GM19397 (cell line): ENCODE results near the gene TMED4.

ENCODE experiments used
- ATAC-seq: cut with Tn5 transposase; IDR thresholded peaks from one replicate; pipeline ENCODE4 v1.9.1; 2021; ENCODE audit warnings: mild to moderate bottlenecking, moderate library complexity; ENCODE audit not compliant: unreplicated experiment

Gene TMED4

DNA sequence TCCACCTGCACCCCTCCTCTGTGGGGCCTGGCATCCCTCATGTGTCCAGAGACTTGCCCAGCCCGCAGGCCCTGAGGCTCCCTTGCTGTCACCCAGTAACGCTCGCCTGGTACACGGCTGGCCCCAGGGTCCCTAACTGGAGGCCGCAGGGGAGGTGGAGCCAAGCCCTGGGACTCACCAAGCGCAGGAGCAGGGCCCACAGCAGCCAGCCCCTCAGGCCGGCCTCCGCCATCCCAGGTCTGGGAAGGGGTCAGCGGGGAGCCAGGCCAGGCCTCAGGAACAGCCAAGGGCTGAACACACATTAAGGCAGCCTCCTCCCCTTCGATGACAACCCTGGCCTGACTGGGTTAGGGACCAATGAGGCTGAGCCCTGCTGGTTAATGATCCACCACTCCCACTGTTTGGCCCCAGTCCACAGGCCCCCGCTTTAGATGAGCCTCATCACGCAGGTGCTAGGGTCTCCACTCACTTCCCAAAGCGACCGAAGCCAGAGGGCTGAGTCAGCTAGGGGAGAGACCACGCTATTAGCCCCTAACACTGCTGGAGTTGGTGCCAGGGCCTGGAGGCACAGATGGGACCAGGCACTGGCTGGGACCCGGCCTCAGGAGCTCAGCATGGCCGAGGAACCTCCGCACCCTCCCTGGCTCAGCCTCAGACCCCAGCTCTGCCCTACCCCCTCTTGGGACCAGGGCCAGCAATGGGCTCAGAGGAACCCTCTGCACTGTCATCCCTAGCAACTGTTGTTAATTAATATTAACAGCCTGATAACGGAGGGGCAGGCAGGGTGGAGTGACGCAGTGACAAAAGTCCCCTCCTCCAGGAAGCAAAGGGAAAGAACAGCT, 40.8 kb downstream of the TMED4 start, which contains the start of gene NPC1L1:
NPC1L1 (minus strand) TSS at position 303 of the 842 bp plus-strand sequence; CDS start at position 232, 71 bp downstream.
- ATAC-seq = no peak

DNA sequence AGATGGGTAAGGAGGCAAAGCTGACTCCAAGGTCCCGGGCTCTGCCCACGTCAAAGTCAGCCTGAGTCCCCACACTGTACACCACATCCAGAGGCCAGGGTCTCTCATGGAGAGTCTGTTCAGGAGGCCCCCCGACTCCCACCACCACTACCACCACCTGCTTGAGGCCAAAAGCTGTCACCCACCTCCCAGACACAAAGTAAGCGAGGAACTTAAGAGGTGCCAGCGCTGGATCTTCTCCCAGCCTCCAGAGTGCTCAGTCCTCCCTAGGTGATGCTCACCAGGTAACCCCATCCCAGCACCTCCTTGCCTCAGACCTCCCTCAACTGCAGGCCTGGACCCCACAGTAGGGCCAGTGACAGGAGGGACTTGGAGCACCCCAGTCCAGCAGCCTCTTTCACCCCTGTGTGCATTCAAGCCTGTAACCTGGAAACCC, 41.4 kb downstream of the TMED4 start:
- no peak for ATAC-seq

DNA sequence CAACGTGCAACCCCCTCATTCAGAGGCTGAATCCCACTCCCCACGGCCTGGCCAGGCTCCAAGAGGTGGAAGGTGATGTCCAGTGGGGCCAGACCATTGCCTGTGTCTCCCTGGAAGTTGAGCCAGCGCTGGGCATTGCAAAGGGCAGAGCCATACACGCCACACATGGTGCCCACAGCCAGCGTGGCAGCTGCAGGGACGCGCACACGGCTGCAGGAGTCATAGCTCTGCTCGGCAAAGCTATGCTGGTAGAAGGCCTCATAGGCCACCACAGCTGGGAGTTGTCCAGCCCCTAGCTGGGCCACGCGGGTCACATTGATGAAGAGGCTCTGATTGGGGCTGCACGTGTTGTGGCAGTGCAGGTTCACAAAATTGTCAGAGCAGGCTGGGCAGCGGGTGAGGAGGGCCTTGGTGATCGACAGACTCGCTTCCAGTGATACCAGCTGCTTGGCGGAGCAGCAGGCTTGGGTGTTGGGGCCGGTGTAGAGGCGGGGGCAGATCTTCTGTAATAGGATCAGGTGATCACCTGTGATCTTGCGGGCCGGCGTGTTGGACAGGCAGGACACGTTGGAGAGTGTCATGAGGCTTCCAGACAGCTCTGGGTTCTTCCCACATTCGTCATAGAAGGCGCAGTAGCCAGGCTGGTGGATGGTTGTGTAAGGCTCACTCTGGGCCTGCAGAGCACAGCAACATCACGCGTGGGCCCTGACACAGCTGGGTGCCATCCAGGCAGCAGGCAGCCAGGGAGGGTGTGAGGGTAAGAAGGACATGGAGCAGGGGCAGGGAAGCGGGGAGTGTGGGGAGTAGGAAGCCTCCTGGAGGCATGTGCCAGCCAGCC, 42.1 kb downstream of the TMED4 start:
- no peak for ATAC-seq

DNA sequence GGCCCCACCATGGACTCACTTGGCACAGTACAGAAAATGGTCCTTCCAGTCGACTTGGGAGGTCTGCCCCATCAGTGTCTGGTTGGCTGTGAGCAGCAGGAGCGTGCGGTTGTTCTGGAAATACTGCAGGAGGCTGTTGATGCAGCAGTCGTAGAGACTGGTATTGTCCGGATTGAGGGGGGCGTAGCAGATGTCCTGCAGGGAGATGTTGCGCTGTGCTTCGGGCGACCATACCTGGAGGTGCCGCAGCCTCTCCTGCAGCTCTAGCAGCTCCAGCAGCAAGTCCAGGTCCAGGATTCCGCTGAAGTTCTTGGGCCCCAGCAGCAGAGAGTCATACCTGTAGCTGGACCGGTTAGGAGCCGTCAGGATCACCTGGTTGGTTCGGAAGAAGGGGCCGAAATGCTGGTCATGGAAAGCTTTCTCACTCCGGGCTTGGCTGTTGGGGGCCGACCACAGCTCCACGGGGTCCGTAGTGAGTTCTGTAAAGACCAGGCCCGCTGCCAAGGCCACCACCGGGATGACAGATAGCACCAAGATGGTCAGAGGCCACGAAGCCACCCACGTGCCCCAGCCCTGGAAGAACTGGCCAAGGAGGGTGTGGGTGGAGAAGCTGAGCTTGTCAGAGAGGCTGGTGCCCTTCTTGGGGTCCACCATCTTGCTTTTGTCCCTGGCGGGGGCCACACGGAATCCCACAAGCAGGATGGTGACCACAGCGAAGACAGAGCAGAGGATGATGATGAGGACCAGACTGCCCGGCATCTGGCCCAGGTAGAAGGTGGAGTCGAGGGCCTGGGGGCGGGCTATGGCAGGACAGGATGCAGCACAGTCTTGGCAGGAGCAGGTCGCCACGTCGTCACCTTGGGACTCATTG, 43.0 kb downstream of the TMED4 start:
- ATAC-seq = no peak

DNA sequence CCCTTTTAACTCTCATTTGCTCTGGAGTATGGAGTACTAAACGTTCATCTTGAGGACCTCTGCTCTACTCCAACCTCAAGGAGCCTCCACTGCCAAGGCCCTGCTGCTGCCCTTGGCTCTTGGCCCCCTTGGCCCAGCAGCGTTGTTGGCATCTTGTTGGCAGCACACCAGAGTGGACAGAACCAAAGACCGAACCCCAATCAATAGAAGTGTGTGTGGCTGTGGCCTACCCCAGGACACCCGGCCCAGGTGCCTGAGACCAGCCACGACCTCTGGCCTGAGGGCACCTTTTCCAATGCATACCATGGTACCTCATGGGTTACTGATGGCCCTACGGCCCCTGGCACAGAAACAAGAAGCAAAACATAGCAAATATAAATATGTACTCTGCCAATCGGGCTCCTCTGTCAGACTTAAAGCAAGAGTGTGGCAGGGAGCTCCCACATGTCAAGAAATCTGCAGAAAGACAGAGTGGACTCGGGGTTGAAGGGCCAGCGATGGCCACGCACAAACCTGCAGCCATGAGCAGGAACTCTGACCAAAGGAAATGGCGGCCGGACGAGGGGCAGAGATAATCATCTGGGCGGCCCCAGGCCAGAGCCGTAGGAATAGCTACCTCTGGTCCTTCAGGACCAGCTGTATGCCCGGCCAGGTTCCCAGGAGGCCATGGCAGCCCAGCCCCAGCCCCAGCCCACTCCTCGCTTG, 43.8 kb downstream of the TMED4 start:
- ATAC-seq = no peak

DNA sequence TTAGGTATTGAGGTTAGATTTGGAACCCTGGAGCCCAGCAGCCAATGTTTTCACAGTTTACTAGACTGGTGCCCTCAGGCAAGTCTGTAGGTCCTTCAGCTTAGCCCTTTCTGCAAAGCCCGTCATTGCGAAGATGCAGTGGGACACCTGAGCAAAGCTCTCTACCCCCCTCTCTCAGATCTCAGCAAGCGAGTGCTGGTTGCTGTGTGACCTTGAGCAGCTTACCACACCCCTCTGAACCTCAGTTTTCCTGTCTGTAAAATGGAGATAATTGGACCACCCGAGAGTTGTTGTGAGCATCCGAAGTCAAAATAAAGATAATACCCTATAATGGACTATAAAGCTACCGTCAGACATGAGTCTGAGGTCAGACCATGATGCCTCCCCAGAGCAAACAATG, 44.6 kb downstream of the TMED4 start:
- no peak for ATAC-seq

DNA sequence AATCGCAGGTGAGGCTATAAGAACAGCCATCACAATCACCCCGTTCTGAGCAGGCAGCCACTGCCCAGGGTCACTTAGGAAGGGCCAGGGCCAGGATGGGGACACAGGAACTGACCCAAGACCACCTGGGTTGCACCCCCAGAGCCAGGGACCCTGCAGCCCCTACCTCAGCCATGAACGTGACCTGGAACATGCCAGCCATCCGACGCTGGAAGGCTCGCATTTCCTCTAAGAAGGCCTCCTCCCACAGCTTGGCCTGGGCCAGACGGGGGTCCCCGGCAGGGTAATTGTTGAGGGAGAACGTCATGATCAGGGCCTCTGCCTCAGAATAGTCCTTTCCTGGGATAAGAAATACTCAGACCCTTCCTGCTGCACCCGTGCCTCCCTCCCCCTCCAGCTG, 45.9 kb downstream of the TMED4 start:
- no peak for ATAC-seq

DNA sequence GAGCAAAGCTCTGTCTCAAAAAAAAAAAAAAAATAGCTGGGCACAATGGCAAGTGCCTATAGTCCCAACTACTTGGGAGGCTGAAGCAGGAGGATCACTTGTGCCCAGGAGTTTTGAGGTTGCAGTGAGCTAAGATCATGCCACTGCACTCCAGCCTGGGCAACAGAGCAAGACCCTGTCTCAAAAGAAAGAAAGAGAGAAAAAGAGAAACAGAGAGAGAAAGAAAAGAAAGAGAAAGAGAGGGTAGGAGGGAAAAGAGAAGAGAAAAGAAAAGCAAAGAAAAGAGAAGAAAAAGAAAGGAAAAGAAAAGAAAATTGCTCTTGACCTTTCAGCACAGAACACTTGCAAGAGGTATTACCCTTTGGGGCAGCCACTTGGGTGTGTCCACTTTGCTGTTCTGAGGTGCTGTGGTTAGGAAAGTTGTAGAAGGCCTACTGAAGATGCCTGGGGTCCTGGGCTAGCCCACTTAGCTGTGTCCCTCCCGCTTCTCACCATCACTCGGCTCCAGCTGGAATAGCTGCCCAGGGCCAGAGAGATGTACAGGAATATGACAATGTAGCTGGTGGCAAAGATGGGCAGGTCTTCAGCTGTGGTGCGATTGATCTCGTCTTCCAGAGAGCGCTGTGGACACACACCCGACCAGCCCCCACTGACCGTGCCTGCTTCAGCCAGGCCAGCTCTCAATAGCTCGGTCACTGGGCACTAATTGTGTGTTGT, 46.5 kb downstream of the TMED4 start:
- ATAC-seq = no peak

DNA sequence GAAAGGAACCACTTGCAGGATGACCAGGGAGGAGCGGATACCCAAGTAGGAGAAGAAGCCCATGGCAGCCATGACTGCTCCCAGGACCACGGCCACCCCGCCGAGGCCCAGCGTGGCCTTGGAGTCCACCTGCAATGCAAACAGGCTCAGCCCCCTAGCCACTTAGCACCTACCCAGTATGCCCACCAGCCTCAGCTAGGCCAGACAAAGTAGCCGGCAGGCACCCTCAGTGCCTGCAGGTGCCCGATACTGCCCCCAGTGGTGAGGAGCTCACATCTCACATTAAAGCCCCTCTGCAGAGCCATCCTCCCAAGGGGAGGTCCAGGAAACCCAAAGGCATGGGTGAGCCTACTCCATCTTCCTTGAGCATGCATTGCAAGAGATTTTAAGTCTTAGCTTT, 47.5 kb downstream of the TMED4 start:
- ATAC-seq = no peak

DNA sequence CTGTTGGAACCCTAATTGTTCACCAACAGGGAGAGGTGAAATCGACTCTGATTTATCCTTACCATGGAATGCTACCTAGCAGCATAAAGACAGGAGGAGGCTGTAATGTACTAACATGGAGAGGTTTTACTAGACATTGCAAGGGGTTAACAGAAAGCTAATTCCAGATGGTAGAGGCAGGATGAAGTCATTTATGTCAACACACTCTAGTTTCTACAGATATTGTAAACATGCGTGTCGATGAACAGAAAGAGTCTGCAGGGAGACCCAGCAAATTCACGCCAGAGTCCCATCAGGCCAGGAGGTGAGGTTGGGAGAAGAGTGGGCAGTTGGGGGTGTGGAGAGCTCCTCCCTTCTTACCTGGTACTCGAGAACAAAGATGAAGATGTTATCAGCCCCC, 47.9 kb downstream of the TMED4 start:
- no peak for ATAC-seq

DNA sequence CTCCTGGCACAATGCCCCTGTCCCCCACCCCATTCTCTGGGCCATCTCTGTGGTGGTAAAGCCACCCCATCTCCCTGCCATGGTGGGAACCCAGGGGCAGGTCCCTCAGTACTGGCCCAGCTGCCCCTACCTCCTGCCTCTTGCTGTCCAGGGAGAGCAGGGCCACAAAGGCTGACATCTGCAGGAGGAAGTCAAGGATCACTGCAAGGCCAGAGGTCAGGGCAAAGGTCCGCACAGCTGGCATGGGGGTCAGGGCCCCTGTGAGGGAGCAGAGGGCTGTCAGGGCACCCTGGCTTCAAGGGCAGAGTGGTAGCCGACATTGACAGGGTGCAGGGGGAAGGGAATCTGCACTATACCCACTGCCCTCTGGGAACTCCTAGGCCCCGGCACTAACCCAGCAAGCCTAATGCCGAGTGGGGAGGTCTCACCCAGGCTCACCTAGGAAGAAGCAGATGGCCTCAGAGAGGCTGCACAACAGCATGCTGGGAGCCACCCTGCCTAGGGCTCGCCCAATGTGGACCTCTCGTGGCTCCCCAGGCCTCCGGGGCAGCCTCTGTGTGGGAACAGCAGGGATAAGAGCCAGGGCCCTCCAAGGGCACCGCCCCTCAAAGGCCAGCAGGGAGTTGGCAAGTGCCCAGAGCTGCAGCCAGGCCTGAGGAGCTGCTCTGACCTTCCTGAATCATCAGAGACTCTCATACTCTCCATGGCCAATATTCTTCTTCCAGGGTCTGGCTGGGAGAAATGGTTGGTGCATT, 48.6 kb downstream of the TMED4 start:
- no peak for ATAC-seq

DNA sequence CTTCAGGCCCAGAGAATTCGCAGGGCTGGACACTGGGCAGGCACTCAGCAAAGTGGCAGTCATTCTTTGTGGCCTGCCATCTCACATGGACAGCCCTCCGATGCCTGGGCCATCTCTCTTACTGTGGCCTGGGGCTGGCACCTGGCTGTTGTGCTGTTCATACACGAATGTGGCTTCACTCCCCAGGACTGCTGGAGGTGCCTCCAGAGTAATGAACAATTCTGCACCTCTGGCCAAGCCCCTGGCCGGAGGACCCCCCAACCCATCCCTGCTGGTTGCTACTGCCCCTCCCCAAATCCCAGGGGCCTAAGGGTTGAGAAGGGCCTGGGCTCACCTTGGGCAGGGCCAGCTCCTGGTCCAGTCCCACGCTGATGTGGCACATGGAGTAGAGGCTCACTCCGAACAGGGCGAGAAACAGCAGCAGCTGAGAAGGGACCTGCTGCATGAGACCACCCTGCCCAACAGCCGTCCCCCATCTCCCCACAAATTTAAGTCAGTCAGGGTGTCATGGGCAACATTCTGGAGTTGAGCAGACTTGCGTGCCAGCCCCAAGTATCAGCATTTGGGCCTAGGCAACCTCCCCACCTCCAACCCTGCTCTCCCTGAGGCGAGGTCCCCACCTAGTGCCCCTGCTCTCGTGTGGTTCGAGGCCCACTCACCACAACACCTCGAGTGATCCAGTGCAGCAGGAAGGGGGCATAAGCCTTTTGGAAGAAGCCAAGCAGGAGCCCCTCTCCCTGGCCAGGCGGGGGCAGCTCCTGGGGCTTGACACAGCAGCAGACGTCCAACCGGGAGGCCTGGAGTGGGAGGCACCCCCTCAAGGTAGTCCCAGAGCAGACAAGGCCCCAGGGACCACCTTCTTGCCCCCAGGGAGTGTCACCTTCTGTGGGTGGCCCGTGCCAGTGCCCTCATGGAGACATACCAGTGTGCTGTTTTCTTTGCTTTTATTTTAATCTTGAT, 50.3 kb downstream of the TMED4 start:
- ATAC-seq = no peak

DNA sequence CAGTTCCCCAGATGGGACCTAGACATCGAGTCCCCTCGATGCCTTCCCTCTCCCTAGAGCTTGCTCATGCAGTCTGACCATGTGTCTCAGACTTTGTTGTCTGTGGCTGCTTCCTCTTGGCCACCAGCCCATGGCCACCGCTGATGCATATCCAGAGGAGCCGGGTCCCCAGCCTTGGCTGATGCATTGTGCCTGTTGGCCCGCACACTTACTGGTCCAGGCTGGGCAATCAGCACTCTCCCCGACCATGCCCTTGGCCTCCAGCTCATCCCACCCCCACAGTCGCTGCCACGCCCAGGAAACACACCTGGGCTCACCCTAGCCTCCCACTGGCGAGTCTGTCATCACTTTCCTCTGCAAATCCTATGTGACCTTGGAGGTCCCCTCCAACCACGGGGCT, 51.0 kb downstream of the TMED4 start:
- no peak for ATAC-seq
